ENCODE results near the gene IL1RAPL2. TPM values are rescaled to one million over a fixed set of nuclear protein-coding genes. Genes with fewer than 3 reads are reported as not detected.

Gene IL1RAPL2
- total and polyA plus RNA-seq, 2 of the 4 experiments (the other 2 are of a cell fraction): 0.03 TPM; not detected in 1

DNA sequence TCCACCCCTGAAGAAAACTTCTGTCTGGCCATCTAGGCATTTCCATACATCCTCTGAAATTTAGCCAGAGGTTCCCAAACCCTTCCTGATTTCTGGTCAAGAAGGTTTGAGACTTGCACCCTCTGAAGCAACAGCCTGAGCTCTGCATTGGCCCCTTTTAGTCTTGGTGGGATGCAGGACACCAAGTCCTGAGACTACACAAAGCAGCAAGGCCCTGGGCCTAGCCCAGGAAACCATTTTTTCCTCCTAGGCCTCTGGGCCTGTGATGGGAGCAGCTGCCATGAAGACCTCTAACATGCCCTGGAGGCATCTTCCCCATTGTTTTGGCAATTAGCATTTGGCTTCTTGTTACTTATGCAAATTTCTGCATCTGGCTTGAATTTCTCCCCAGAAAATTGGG is 196.6 kb downstream of the IL1RAPL2 start:
- H3K79me1 ChIP-seq (ENCODE audit: low read depth in 1 of 2, low read length in 2 of 2): no peaks in the 10 kb centered on the region
- no peaks in the 10 kb centered on the region for H3K9me1 ChIP-seq (ENCODE audit: insufficient read depth, low read length)
- no peak overlapping the region for H3K4me3 ChIP-seq (ENCODE audit: insufficient read depth, low read depth, low read length)
- no peak overlapping the region for H2BK20ac ChIP-seq (ENCODE audit: low read depth, low read length)
- no peak overlapping the region for H2BK15ac ChIP-seq (ENCODE audit: low read depth, low read length)
- H2BK120ac ChIP-seq (ENCODE audit: low read depth, low read length): no peak overlapping the region
- H3K4me1 ChIP-seq (ENCODE audit: control insufficient read depth, insufficient read depth, low read length): no peaks in the 10 kb centered on the region
- no peak overlapping the region for H4K91ac ChIP-seq (ENCODE audit: insufficient read depth, low read depth, low read length)
- H2BK5ac ChIP-seq (ENCODE audit: low read depth, low read length, poor library complexity, severe bottlenecking): no peak overlapping the region
- no peak overlapping the region for H3K18ac ChIP-seq (ENCODE audit: low read depth, low read length)
- DNase-seq (no peak), ATAC-seq (ENCODE audit: low read depth) (no peak)
- TF ChIP-seq POLR2A (IDR thresholded peaks at IDR 0.05; ENCODE audit: low read depth, low read length) (no peak), CHD1 (IDR thresholded peaks at IDR 0.05; ENCODE audit: low read depth, low read length) (no peak)
- TF ChIP-seq, protein P1, sequence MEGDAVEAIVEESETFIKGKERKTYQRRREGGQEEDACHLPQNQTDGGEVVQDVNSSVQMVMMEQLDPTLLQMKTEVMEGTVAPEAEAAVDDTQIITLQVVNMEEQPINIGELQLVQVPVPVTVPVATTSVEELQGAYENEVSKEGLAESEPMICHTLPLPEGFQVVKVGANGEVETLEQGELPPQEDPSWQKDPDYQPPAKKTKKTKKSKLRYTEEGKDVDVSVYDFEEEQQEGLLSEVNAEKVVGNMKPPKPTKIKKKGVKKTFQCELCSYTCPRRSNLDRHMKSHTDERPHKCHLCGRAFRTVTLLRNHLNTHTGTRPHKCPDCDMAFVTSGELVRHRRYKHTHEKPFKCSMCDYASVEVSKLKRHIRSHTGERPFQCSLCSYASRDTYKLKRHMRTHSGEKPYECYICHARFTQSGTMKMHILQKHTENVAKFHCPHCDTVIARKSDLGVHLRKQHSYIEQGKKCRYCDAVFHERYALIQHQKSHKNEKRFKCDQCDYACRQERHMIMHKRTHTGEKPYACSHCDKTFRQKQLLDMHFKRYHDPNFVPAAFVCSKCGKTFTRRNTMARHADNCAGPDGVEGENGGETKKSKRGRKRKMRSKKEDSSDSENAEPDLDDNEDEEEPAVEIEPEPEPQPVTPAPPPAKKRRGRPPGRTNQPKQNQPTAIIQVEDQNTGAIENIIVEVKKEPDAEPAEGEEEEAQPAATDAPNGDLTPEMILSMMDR (conservative IDR thresholded peaks at IDR 0.05; ENCODE audit: low read depth, low read length): no peak
- H2AK5ac ChIP-seq (ENCODE audit: low read depth, low read length): no peak overlapping the region
- in situ Hi-C loops (cut with MboI; ENCODE audit: low sequenced_read_pairs) (no loop called here), dilution Hi-C loops (cut with HindIII; ENCODE audit: low sequenced_read_pairs, unreplicated experiment) (no loop called here), intact Hi-C loops (cut with micrococcal nuclease) (no loop called here)
- H3K23ac ChIP-seq (ENCODE audit: low read depth, low read length): no peak overlapping the region
- no peaks in the 10 kb centered on the region for H3K27me3 ChIP-seq (ENCODE audit: control insufficient read depth, insufficient read depth, low read length)
- no TSS peak for BruUV-seq (replicated peaks)
- H3K9ac ChIP-seq (ENCODE audit: low read depth, low read length): no peak overlapping the region
- H3K4ac ChIP-seq (ENCODE audit: low read depth, low read length): no peak overlapping the region
- H3K36me3 ChIP-seq (ENCODE audit: control insufficient read depth, insufficient read depth, low read length): no peaks in the 10 kb centered on the region
- peaks cover 9% of the 10 kb centered on the region; the same call in 1 of the 2 replicates for H3K9me3 ChIP-seq (ENCODE audit: control insufficient read depth, insufficient read depth, low read length)
- H4K8ac ChIP-seq (ENCODE audit: low read depth in 2 of 2, low read length in 2 of 2): no peak overlapping the region
- H3K4me2 ChIP-seq (ENCODE audit: low read depth, low read length): no peak overlapping the region
- H3K14ac ChIP-seq (replicated peaks; ENCODE audit: low read depth, low read length): no peak overlapping the region
- H4K20me1 ChIP-seq (ENCODE audit: insufficient read depth, low read length): no peaks in the 10 kb centered on the region
- H3K56ac ChIP-seq (ENCODE audit: extremely low read depth, insufficient read depth, low read length): no peak overlapping the region
- H2AFZ ChIP-seq (replicated peaks; ENCODE audit: low read length, poor library complexity): no peak overlapping the region
- ChIA-PET POLR2A (ENCODE audit: unreplicated experiment) (no interaction called here), CTCF (no interaction called here)
- no peak overlapping the region for H4K5ac ChIP-seq (ENCODE audit: low read depth, low read length)
- H2AK9ac ChIP-seq (replicated peaks; ENCODE audit: low read depth, low read length, poor library complexity): no peak overlapping the region
- H3K27ac ChIP-seq (ENCODE audit: insufficient read depth, low read length): no peak overlapping the region
